Ovary (tissue), 9 donors: ENCODE results near the gene BHLHE23. TPM values are rescaled to one million over a fixed set of nuclear protein-coding genes. Genes with fewer than 3 reads are reported as not detected.
"Not testable (repeated sequence)": the region's sequence is repeated elsewhere in the genome, so short reads cannot be mapped to it uniquely, and the experiment has no call there.

Experiments used
- DNase-seq, 5 donors: peaks; one replicate each; pipeline ENCODE4 v3.0.0-alpha.2; 2019 to 2020
- H3K27ac ChIP-seq, 2 donors: fragments of 200-600 bp; one replicate each; pipeline versions ENCODE4 v1.5.1 to v1.8.0; 2019 to 2022
- H3K27me3 ChIP-seq: fragments of 200-600 bp; one replicate; pipeline ENCODE4 v1.8.0; 2022
- H3K36me3 ChIP-seq: fragments of 200-600 bp; sonication (generic); one replicate; pipeline ENCODE4 v1.5.1; 2019
- H3K4me1 ChIP-seq: one replicate; pipeline ENCODE4 v1.8.1; 2013; ENCODE audit warnings: mild to moderate bottlenecking, moderate library complexity; ENCODE audit not compliant: insufficient read depth
- H3K4me3 ChIP-seq: fragments of 200-600 bp; sonication (generic); one replicate; pipeline ENCODE4 v1.5.1; 2017
- H3K9me3 ChIP-seq, 2 donors: fragments of 200-600 bp in 1 of 2; sonication (generic) in 1 of 2; one replicate each; pipeline versions ENCODE4 v1.5.1 to v1.8.1; 2013 to 2019; ENCODE audit warnings: mild to moderate bottlenecking in 1 of 2, moderate library complexity in 1 of 2
- CTCF ChIP-seq, 3 donors: fragments of 450-650 bp in 2 of 3; fragments of 200-600 bp in 1 of 3; IDR thresholded peaks; one replicate each; pipeline versions ENCODE4 v1.5.1 to v1.8.0; 2016 to 2022; ENCODE audit warnings: antibody characterized with exemption in 3 of 3, mild to moderate bottlenecking in 1 of 3
- EP300 ChIP-seq: sonication (generic); formaldehyde crosslinking; IDR thresholded peaks from one replicate; pipeline ENCODE4 v1.6.1; 2017; ENCODE audit warnings: antibody characterized with exemption
- POLR2A ChIP-seq: fragments of 450-650 bp; IDR thresholded peaks from one replicate; pipeline ENCODE4 v1.6.1; 2017; ENCODE audit warnings: antibody characterized with exemption, mild to moderate bottlenecking, moderate library complexity
- WGBS, 3 donors: extraction: QIAGEN DNeasy Blood & Tissue Kit in 1 of 3; methylation state at CpG; one replicate each; pipeline versions ENCODE4 v1.1.5 to v1.1.7; 2013 to 2017; 5-methylcytosine and 5-hydroxymethylcytosine counted together
- intact Hi-C, 4 donors: fragments of 100-400 bp; cut with DNase I; formaldehyde crosslinking; loops; one replicate each; pipeline versions ENCODE4 v1.11.0 to v1.15.1; 2022 to 2023
- polyA plus RNA-seq, 2 donors: library from polyadenylated mRNA; stranded (reverse); fragments of 200-250 nt in 1 of 2; fragments of 350-450 nt in 1 of 2; fragmentation: Illumina TruSeq in 1 of 2; extraction: RNeasy Lipid Tissue Mini Kit (QIAGEN cat#74804) in 1 of 2; gene quantifications; one replicate each; pipeline ENCODE4 v1.2.3, GENCODE V29; 2013 to 2014
- total RNA-seq, 7 donors: library from RNA; depleted of rRNA in 2 of 7; stranded (reverse); fragments of >200 nt in 2 of 7; fragmentation: NEBNext Ultra II Directional in 3 of 7; extraction: Animal tissue kit (Norgen Biotek cat#: 25700) in 3 of 7; gene quantifications; one replicate each; pipeline versions ENCODE4 v1.1.0 to v1.2.4, GENCODE V29; 2016 to 2023
- donor health status: DM: no; HTN: no; CAD: no; lungs with moderate emphysema.
- donor health status: DM: no; HTN: no; CAD: no.
- donor health status: Bipolar disorder and iron deficiency.
- donor health status: DM: yes; HTN: yes; CAD: no.
- donor health status: DM: no; HTN: no; CAD: no.
- donor health status: DM: yes; HTN: yes; CAD: no.

The BHLHE23 gene
- total and polyA plus RNA-seq, 9 donors, result not detected

- DNase-seq, result no peak
- no peak overlapping the region for H3K27ac ChIP-seq
- TF ChIP-seq POLR2A (no peak), CTCF (IDR thresholded peaks at IDR 0.05) (no peak), EP300 (no peak)
- intact Hi-C loops, result no loop called here
- H3K4me1 ChIP-seq, result no peaks in the 10 kb centered on the region
- H3K4me3 ChIP-seq, result no peak overlapping the region
- 88 to 92% (median 90%) methylated on average over 28 to 32 of the region's 32 CpGs for WGBS, 3 donors
- H3K9me3 ChIP-seq, result no peaks in the 10 kb centered on the region
- no peaks in the 10 kb centered on the region for H3K27me3 ChIP-seq
- no peaks in the 10 kb centered on the region for H3K36me3 ChIP-seq
Measured at GRCh38 chr20:62962891-62963613, 43.7 kb downstream of the BHLHE23 start.

- no peaks in the 10 kb centered on the region for H3K4me1 ChIP-seq
- H3K9me3 ChIP-seq, result no peaks in the 10 kb centered on the region
- H3K27ac ChIP-seq, result no peak overlapping the region
- H3K4me3 ChIP-seq, result no peak overlapping the region
- no peaks in the 10 kb centered on the region for H3K36me3 ChIP-seq
- TF ChIP-seq EP300 (no peak), CTCF (IDR thresholded peaks at IDR 0.05) (no peak), POLR2A (no peak)
- no peak for DNase-seq
- intact Hi-C loops, result no loop called here
- no peaks in the 10 kb centered on the region for H3K27me3 ChIP-seq
- 93 to 96% (median 95%) methylated on average over 27 to 30 of the region's 30 CpGs for WGBS, 3 donors
Measured at GRCh38 chr20:62962221-62962879, 44.4 kb downstream of the BHLHE23 start.

GRCh38 chr20:62961799-62962198 is 45.0 kb downstream of the BHLHE23 start:
- Histone ChIP-seq H3K4me3 (no peak overlapping the region), H3K27me3 (no peaks in the 10 kb centered on the region), H3K27ac (no peak overlapping the region), H3K4me1 (no peaks in the 10 kb centered on the region), H3K9me3 (no peaks in the 10 kb centered on the region), H3K36me3 (no peaks in the 10 kb centered on the region)
- no peak for TF ChIP-seq POLR2A
- no peak for TF ChIP-seq EP300
- no peak for TF ChIP-seq CTCF (IDR thresholded peaks at IDR 0.05)
- DNase-seq, result no peak
- intact Hi-C loops, result no loop called here
- 89 to 95% (median 93%) methylated on average over 8 of the region's 8 CpGs for WGBS, 3 donors

- intact Hi-C loops, result no loop called here
- no peak overlapping the region for H3K4me3 ChIP-seq
- no peaks in the 10 kb centered on the region for H3K27me3 ChIP-seq
- H3K4me1 ChIP-seq, result no peaks in the 10 kb centered on the region
- no peak overlapping the region for H3K27ac ChIP-seq
- WGBS, 3 donors, result 66 to 79% (median 69%) methylated on average over 14 to 19 of the region's 19 CpGs
- no peaks in the 10 kb centered on the region for H3K9me3 ChIP-seq
- DNase-seq, result peak in 1 of 5 donors; percentile 53
- TF ChIP-seq CTCF (IDR thresholded peaks at IDR 0.05) (no peak), POLR2A (no peak), EP300 (no peak)
- H3K36me3 ChIP-seq, result no peaks in the 10 kb centered on the region
Measured at GRCh38 chr20:62961310-62961783, 45.4 kb downstream of the BHLHE23 start.

- H3K4me3 ChIP-seq, H3K4me1 ChIP-seq, H3K9me3 ChIP-seq, H3K27me3 ChIP-seq, intact Hi-C loops, DNase-seq, H3K36me3 ChIP-seq, H3K27ac ChIP-seq: not testable (repeated sequence)
- WGBS, 3 donors, result 86 to 94% (median 91%) methylated on average over 23 to 24 of the region's 31 CpGs
Measured at GRCh38 chr20:62960446-62961309, 46.1 kb downstream of the BHLHE23 start.
